HG03521 (cell line): ENCODE measurements around the gene ACOXL.

Experiments used
- ATAC-seq: cut with Tn5 transposase; IDR thresholded peaks from one replicate; pipeline ENCODE4 v1.9.1; 2021; ENCODE audit warnings: mild to moderate bottlenecking, moderate library complexity; ENCODE audit not compliant: unreplicated experiment

The ACOXL gene

GRCh38 chr2:110995911-110996310 is 263.5 kb downstream of the ACOXL start:
- ATAC-seq, result no peak

DNA sequence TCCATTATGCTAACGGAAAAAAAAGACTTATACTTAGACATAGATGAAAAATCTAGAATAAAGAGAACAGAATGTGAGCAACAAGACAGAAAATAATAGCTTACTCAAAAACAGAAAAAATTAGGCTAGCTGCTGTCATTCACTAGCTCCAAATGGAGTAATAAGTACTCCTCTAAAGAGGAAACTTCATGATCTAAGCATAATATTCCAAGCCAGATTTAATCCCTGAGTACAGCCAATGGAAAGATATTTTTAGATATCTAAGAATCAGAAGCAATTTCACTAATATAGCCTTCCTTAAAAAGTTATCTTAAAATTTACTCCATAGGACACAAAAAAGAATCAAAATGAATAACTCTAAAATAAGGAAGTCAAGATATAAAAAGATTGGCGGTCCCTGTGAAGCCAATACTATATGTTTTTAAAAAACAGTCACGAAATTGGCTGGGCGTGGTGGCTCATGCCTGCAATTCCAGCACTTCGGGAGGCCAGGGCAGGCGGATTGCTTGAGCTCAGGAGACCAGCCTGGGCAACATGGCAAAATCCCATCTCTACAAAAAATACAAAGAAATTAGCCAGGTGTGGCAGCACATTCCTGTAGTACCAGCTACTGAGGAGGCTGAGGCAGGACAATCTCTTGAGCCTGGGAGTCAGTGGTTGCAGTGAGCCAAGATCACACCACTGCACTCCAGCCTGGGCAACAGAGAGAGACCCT is 265.1 kb downstream of the ACOXL start:
- ATAC-seq, result no peak

DNA sequence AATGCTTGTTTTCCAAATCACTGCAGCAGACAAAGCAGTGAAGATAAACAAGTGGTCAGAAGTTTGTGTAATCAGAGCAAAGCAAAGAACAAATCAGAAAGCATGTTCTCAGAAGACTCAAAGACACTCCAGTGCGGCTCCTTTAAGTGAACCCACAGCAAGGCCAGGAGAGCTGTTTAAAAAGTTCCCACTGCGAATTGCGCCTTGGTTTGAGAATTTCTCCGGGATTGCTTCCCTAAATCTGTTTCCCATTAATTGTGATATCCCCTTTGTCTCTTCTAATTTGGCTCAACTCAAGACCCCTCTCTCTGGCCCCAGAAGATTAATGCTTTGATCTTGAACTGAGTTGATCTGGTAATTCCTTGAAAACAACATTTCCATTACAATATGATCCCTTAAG is 265.9 kb downstream of the ACOXL start:
- no peak for ATAC-seq

DNA sequence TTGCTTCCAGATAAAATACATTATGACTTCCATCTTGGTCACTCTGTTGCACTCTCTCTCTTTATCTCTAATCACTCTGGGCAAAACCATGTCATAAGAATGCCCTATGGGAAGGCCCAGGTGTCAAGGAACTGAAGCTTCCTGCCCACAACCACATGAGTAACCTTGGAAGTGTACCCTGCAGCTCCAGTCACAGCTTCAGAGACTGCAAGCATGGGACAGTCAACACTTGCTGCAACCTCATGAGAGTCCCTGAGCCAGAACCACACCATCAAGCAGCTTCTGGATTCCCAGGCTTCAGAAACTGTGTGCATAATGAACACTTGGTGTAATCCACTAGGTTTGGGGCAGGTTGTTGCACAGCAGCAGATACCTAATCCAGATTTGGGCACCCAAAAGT is 267.3 kb downstream of the ACOXL start:
- ATAC-seq, result no peak

- ATAC-seq, result no peak
These were observed 272.9 kb downstream of the ACOXL start for GRCh38 chr2:111005307-111005706.

DNA sequence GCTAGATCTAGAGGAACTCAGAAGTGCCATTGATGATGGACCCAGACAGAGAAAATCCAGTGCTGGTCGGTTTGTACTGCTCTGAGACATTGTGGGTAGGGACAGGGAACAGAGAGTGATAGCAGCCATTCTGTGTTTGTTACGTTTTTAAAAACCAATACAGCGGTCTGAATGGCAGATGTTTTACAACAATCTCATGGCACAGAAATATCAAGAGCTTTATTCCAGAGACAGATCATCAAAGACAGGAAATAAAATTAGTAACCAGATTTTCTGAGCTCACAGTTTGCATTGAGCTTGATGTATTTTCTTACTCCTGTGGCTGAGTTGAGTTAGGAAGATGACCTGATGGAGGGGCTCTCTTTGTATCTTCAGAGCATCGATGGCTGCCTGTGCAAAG is 273.4 kb downstream of the ACOXL start:
- no peak for ATAC-seq

- no peak for ATAC-seq
These were observed 275.6 kb downstream of the ACOXL start for GRCh38 chr2:111007757-111008688.

DNA sequence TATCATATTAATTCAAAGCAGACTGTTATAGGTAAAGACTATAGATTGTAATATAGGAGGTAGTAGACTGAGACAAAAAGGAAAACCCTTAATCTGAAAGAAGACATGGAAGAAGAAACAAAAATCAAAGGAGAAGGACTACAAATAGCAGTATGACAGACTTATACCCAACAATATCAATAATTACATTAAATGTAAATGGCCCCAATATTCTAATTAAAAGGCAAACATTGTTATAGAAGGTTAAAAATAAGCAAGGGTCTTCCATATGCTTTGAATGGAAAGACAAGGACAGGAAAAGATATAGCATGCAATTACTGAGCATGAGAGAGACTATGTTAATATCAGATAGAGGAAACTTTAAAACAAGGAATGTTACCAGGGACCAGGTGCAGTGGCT is 278.8 kb downstream of the ACOXL start:
- no peak for ATAC-seq

GRCh38 chr2:111015283-111015995 is 283.1 kb downstream of the ACOXL start:
- ATAC-seq, result no peak

- ATAC-seq, result no peak
These were observed 284.8 kb downstream of the ACOXL start for GRCh38 chr2:111017034-111017622.

DNA sequence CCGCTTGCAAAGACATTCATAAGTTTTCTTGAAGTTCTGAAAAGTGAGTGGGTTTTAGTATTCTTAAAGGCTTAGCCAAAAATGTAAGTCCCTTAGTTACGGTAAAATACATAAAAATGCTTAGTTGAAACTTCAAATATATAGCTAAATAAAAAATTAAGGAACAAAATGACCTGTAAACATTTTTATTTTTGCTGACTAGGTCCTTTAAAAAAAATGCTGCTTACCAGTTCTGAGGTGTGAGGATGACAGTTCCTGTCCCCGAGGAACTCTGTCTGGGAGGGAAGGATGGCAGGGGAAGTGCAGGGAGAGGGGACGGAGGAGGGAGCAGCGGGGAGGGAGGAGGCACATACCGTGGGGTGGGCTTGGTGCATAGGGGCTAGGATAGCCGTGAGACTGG is 285.5 kb downstream of the ACOXL start:
- ATAC-seq, result no peak

DNA sequence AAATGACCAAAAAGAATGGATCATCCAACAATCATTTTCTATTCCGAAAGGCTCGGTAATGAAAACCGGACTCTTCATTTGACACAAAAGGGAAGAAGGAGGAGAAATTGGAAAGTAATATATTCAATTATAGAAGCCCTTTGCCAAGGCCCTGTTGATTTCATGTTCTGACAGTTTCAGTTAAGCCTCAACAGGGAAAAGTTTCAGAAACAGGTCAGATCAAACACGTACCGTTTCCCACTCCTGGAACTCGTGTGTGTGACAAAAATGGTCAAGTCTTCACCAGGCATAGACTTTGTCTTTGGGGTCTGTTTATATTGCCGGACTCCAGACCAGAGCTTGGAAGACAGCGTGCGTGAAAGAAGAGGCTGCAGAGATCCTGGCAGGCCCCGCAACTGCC is 287.0 kb downstream of the ACOXL start:
- ATAC-seq, result no peak

DNA sequence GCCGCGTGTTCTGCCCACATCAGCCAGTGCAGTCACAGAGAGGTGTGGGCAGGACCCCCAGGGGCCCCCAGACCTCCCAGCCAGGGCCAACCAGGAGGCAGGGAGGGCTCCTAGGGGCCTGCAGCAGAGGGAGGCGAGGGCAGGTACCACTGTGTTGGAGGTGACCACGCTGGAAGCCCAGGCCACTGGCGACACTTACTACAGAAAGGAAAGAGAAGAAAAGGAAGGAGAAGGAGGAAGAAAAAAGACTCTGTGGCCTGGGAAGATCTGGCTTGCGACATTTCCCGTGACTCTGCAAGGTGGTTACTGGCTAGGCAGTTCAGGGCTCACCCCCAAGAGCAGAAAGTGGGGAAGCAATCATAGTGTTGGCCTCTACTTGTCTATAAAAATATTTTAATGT is 290.3 kb downstream of the ACOXL start:
- no peak for ATAC-seq

- no peak for ATAC-seq
These were observed 292.1 kb downstream of the ACOXL start for GRCh38 chr2:111024496-111024895.

DNA sequence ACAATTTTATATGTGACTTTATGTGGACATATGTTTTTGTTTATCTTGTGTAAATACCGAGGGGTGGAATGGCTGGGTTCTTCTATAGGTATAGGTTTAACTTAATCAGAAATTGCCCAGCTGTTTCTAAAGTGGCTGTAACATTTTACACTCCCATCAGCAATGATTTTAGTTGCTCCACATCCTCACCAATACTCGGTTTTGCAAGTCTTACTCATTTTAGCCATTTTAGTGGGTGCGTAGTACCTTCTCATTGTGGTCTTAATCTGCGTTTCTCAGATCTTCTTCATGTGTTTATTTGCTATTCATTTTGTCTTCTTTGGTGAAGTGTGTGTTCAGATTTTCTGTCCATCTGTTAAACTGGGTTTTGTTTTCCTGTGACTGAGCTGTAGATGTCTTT is 292.9 kb downstream of the ACOXL start:
- no peak for ATAC-seq

- ATAC-seq, result no peak
These were observed 296.3 kb downstream of the ACOXL start for GRCh38 chr2:111028720-111029119.

DNA sequence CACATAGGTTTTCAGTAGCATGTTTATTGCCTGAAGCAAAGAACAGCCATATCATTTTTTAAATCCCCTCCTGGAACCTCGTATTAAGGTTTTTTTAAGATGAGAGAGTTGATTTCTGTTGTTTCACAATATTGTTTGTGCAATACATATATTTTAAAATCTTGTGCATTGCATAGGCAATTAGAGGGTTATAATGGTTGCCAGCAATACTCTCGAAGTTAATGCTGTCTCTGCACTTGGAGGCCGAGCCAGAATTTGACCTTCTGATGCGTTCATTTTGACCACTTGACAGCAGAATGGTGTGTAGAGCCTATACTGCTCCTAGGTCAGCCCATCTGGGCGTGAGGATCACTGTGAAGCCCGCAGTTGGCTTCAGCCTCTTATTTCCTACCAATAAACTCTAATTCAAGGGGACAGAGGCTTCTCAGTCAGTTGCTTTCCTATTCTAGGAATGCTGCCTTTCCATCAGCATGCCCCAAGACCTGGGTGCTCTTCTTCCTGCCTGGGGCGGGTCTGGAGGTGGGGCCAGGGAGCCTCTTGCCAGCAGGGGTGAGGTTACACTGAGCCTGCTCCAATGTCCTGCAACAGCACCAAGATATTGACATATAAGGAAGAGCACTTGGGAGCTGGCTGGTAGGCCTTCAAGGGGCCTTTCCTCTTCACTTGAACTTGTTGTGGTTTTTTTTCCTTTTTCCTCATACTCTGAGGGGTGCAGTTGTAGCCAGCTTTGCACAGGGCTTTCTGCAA is 297.0 kb downstream of the ACOXL start:
- no peak for ATAC-seq

- peak; percentile 57 for ATAC-seq
These were observed 298.0 kb downstream of the ACOXL start for GRCh38 chr2:111030260-111030891.

DNA sequence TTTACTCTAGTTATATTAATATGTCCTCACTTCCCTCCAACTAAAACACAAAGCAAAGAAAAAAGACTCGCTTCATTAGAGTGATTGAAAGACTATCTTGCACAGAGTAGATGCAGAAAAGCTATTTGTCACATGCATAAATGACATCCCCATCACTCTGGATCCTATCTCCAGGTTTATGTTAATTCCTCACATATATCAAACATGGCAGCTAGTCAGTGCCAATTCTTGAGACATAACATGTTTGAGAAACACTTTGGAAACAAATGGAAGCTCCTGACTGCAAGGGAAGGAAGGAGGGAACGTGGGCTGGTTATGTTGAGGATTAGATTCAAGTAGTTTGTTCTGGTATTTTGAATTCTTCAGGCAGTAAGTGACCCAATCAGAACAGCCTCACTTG is 298.6 kb downstream of the ACOXL start:
- no peak for ATAC-seq
